Breast epithelium (tissue), 3 donors: ENCODE results near the gene BIRC2.

Experiments
- CTCF ChIP-seq, 3 donors: fragments of 450-650 bp; IDR thresholded peaks; one replicate each; pipeline ENCODE4 v1.5.1; 2016 to 2017; ENCODE audit warnings: antibody characterized with exemption in 3 of 3, mild to moderate bottlenecking in 3 of 3, moderate library complexity in 3 of 3
- POLR2AphosphoS5 ChIP-seq, 3 donors: sonication (generic); formaldehyde crosslinking; IDR thresholded peaks; one replicate each; pipeline ENCODE4 v1.6.1; 2017; ENCODE audit warnings: antibody characterized with exemption in 3 of 3

- no peak for TF ChIP-seq POLR2AphosphoS5 (IDR thresholded peaks at IDR 0.05)
- no peak for TF ChIP-seq CTCF (IDR thresholded peaks at IDR 0.05)
These were observed 40.2 kb downstream of the BIRC2 start for GRCh38 chr11:102387043-102387781.
